OCI-LY1 (cell line): ENCODE results near the gene SLC16A2.

Source experiments
- CTCF ChIP-seq: fragments of 200-600 bp; sonication (generic), shearing (Covaris generic); IDR thresholded peaks from 2 replicates; pipeline ENCODE4 v1.5.1; 2017; ENCODE audit warnings: mild to moderate bottlenecking, antibody characterized with exemption, low read length, moderate library complexity, mixed read lengths
- EZH2 ChIP-seq: fragments of 200-600 bp; sonication (generic), shearing (Covaris generic); IDR thresholded peaks from 2 replicates; pipeline ENCODE4 v1.8.0; 2017; ENCODE audit warnings: borderline replicate concordance, mixed run types, mild to moderate bottlenecking, antibody characterized with exemption, low read length, moderate library complexity, mixed read lengths

GRCh38 chrX:74509989-74510388, 88.7 kb downstream of the SLC16A2 start:
- TF ChIP-seq CTCF (no peak), EZH2 (no peak)
